Thyroid gland (tissue), 4 donors: ENCODE measurements around the gene SIM2.

ENCODE experiments used
- CTCF ChIP-seq, 6 experiments: fragments of 200-600 bp in 3 of 6; fragments of 450-650 bp in 3 of 6; sonication (generic) in 3 of 6; IDR thresholded peaks; one replicate each; pipeline ENCODE4 v1.5.1; 2016 to 2019; ENCODE audit warnings: antibody characterized with exemption in 6 of 6, mild to moderate bottlenecking in 2 of 6, inconsistent platforms in 1 of 6, moderate library complexity in 1 of 6
- POLR2A ChIP-seq, 2 donors: fragments of 450-650 bp; IDR thresholded peaks; one replicate each; pipeline ENCODE4 v1.6.1; 2017; ENCODE audit warnings: antibody characterized with exemption in 2 of 2, mild to moderate bottlenecking in 2 of 2, moderate library complexity in 1 of 2

DNA sequence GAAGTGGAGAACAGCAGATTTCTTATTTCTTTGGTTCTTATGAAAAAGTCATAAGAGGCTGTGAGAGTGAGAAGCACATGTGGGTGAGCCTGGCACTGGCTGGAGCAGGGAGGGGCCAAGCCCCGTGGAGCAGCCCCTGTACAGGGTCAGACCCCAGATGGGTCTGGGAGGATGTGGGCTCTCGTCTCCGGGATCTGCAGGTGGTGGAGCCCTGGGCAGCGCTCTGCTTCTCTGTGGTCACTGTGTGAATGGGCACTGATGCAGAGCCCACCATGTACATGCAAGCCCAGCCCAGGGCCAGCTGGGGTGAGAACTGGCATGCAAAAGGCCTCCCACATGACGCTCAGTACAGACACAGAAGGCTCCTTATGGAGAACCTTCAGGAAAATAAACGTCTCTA lies 67.6 kb downstream of the SIM2 start:
- TF ChIP-seq CTCF (IDR thresholded peaks at IDR 0.05) (no peak), POLR2A (IDR thresholded peaks at IDR 0.05) (no peak)
